ENCODE data around the gene SZRD1. TPM values are rescaled to one million over a fixed set of nuclear protein-coding genes. Genes with fewer than 3 reads are reported as not detected.
A peak's percentile ranks its signal among the peaks of the same experiment; 100 is the strongest.

Gene SZRD1
- total RNA-seq, 2 donors from 2014 or later: 123 to 133 TPM

DNA sequence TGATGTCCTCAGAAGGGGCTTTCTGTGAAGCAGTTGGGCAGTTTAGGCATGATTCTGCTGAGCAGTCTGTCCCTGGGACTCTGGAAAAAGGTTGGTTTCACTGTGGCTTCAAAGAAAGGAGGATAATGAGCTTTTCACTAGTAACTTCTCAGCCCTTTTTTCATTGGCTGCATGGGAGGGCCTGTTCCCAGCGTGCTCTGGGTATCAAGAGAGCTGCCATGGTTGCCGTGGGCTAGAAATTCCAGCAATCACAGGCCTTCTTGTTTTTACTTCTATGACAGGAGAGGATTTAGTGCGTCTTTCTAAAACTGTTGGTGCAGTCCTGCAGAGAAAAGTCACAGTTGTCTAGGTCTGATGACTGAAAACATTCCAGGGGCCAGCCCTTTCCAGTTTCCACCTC is 7.2 kb downstream of the SZRD1 start:
- Mint-ChIP-seq H3K36me3 (ENCODE audit: low read depth) (peaks cover 5% of the 10 kb centered on the region), H3K27me3 (no peaks in the 10 kb centered on the region), H3K4me1 (peaks cover 58% of the 10 kb centered on the region), H3K4me3 (peak overlapping the region; percentile 60), H3K27ac (peak overlapping the region; percentile 54)
- ATAC-seq: no peak
- no peak for DNase-seq
- no peaks in the 10 kb centered on the region for H3K9me3 ChIP-seq (ENCODE audit: control insufficient read depth, low read length, poor library complexity, severe bottlenecking)

DNA sequence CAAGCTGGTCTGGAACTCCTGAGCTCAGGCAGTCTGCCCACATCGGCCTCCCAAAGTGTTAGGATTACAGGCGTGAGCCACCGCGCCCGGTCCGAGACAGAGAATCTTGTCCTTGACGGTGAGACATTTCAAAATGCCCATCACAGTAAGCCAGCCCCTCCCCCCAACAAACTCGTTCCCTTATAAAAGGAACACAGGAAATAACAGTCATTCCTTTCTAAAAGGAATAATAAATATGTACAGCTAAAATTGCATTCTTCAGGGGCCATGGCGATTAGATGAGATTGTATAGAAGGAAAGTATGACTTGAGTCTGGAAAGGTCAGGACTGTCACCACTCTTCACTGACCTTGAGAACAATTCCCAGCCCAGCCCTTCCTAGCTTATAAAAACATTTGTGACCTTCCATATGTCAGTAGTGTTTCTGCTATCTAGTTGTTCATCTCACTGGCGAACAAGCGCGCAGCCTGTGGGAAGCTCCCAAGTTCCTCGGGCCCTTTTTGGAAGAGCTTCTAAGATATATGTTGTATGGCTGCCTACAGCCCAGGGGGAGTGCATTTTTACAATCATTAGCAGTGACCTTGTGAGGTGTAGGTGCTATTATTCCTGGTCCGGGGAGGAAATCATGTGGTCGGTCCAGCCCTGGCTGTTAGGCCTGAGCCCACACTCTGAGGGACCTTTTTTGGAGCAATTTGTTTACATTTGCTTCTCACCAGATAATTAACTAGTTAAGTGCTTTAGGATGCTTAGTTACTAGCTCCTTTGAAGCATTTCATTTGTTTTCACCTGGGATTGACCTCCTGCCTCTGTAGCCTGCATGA is 8.7 kb downstream of the SZRD1 start:
- Mint-ChIP-seq H3K4me3 (peak overlapping the region; percentile 7), H3K27me3 (no peaks in the 10 kb centered on the region), H3K36me3 (ENCODE audit: low read depth) (peaks cover 5% of the 10 kb centered on the region), H3K27ac (peak overlapping the region; percentile 43), H3K4me1 (peaks cover 60% of the 10 kb centered on the region)
- ATAC-seq: no peak
- no peaks in the 10 kb centered on the region for H3K9me3 ChIP-seq (ENCODE audit: control insufficient read depth, low read length, poor library complexity, severe bottlenecking)
- DNase-seq: no peak

- H3K4me3 Mint-ChIP-seq: peak overlapping the region; percentile 53
- DNase-seq: no peak
- no peak for ATAC-seq
- peak overlapping the region; percentile 54 for H3K27ac Mint-ChIP-seq
- no peaks in the 10 kb centered on the region for H3K9me3 ChIP-seq (ENCODE audit: control insufficient read depth, low read length, poor library complexity, severe bottlenecking)
- H3K4me1 Mint-ChIP-seq: peaks cover 53% of the 10 kb centered on the region
- H3K27me3 Mint-ChIP-seq: no peaks in the 10 kb centered on the region
- H3K36me3 Mint-ChIP-seq (ENCODE audit: low read depth): peaks cover 5% of the 10 kb centered on the region
These were observed 9.9 kb downstream of the SZRD1 start for GRCh38 chr1:16376971-16377370.

DNA sequence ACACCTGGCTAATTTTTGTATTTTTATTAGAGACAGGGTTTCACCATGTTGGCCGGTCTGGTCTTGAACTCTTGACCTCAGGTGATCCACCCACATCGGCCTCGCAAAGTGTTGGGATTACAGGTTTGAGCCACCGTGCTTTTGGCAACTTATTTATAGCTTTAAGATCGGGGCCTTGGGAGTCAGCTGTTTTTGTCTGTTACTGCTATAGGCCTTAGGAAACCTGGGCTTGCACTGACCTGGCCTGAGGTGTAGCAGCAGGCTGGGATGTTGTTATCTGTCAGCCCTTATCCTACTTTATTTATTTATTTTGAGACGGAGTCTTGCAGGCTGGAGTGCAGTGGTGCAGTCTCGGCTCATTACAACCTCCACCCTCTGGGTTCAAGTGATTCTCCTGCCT is 11.4 kb downstream of the SZRD1 start:
- Mint-ChIP-seq H3K4me1 (peaks cover 50% of the 10 kb centered on the region), H3K27ac (peak overlapping the region; percentile 77)
- no peak for ATAC-seq

DNA sequence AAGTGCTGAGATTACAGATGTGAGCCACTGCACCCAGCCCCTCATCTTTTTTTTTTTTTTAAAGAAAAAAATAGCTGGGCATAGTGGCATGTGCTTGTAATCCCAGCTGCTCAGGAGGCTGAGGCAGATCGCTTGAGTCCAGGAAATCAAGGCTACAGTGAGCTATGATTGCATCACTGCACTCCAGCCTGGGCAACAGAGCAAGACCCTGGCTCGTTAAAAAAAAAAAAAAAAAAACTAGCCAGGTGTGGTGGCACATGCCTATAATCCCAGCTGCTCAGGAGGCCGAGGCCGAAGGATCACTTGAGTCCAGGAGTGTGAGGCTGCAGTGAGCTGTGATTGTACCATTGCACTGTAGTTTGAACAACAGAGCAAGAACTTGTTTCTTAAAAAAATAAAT is 13.8 kb downstream of the SZRD1 start:
- ATAC-seq (no peak), DNase-seq (no peak)
- Mint-ChIP-seq H3K4me1 (peaks cover 55% of the 10 kb centered on the region), H3K4me3 (no peak overlapping the region), H3K27ac (no peak overlapping the region), H3K36me3 (ENCODE audit: low read depth) (peaks cover 5% of the 10 kb centered on the region), H3K27me3 (no peaks in the 10 kb centered on the region)
- no peaks in the 10 kb centered on the region for H3K9me3 ChIP-seq (ENCODE audit: control insufficient read depth, low read length, poor library complexity, severe bottlenecking)

More for the DNA sequence above, 11.4 kb downstream of the SZRD1 start:
- no peak for DNase-seq
- H3K9me3 ChIP-seq (ENCODE audit: control insufficient read depth, low read length, poor library complexity, severe bottlenecking): no peaks in the 10 kb centered on the region
- no peak overlapping the region for H3K4me3 Mint-ChIP-seq
- H3K36me3 Mint-ChIP-seq (ENCODE audit: low read depth): peaks cover 2% of the 10 kb centered on the region
- H3K27me3 Mint-ChIP-seq: no peaks in the 10 kb centered on the region

GRCh38 chr1:16383888-16384287 is 16.8 kb downstream of the SZRD1 start:
- Mint-ChIP-seq H3K27ac (peak overlapping the region; percentile 93), H3K4me1 (peaks cover 54% of the 10 kb centered on the region), H3K36me3 (ENCODE audit: low read depth) (peaks cover 5% of the 10 kb centered on the region), H3K27me3 (no peaks in the 10 kb centered on the region), H3K4me3 (no peak overlapping the region)
- no peaks in the 10 kb centered on the region for H3K9me3 ChIP-seq (ENCODE audit: control insufficient read depth, low read length, poor library complexity, severe bottlenecking)
- ATAC-seq: no peak
- DNase-seq: no peak

DNA sequence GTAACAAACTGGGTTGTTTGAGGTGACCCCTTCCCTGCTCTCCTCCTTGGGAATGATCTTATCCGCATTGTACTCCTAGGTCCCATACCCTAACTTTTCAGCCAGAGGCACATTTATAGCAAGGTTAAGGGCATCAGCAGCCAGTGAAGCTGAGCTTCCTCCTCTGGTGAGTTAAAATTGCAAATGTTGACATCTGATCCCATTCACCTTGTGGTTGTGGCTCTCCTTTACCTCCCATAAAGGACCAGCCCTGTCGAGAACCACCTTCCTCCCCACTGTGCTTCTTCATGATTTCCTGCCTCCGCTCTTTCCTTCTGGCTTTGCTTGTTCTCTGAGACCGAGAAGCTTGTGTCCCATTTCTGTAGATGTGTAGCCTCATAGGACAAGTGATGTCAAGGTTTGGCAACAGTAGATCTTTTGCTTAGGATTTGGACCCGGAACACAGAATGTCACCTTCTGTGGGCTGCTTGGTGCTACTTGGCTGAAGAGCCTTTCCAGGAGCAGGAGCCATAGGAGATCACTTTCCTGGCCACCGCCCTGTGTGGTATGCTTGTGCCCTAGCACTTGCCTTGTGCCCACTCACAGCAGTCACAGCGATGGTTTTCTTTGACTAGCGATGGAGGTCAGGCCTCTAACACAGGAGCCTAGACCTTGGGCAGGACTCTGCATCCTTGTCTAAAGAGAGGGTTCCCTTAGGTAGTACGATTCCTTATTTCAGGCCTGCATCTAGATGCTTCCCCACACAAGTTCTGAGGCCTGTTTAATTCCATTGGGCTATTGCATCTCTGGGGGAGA is 18.8 kb downstream of the SZRD1 start:
- no peaks in the 10 kb centered on the region for H3K27me3 Mint-ChIP-seq
- ATAC-seq: no peak
- no peak for DNase-seq
- H3K27ac Mint-ChIP-seq: peak overlapping the region; percentile 93
- no peaks in the 10 kb centered on the region for H3K9me3 ChIP-seq (ENCODE audit: control insufficient read depth, low read length, poor library complexity, severe bottlenecking)
- peaks cover 5% of the 10 kb centered on the region for H3K36me3 Mint-ChIP-seq (ENCODE audit: low read depth)
- peak overlapping the region; percentile 91 for H3K4me3 Mint-ChIP-seq
- peaks cover 56% of the 10 kb centered on the region for H3K4me1 Mint-ChIP-seq

DNA sequence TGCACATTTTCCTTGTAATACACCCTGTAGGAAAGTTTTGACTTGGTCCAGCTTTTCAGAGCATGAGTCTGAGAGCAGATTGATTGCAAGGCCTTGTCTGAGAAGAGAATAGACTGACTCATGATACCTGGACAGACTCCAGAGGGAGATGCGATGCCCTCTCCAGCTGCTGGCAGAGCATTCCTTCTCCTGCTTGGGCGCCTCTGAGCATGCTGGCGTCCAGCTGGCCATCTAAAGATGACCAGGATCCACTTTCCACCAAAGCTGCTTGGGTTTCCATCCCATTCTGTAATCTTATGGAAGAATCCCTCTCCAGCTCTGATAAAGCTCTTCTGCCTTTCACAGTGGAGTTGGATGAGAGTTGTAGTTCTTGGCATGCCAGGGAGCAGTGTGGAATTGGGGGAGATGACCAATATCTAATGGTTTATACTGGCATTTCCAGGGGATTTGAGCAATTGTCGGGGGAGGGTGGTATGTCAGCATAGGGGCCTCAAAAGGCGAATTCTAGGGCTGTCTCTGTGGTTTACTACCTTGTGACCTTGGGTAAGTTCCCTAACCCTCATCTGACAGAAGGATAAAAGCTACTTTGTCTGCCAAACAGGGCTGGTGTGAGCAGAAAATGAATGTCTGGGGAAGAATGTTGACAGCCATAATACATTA is 19.5 kb downstream of the SZRD1 start:
- Mint-ChIP-seq H3K27ac (peak overlapping the region; percentile 93), H3K36me3 (ENCODE audit: low read depth) (peaks cover 5% of the 10 kb centered on the region), H3K4me1 (peaks cover 58% of the 10 kb centered on the region), H3K4me3 (peak overlapping the region; percentile 91), H3K27me3 (no peaks in the 10 kb centered on the region)
- no peaks in the 10 kb centered on the region for H3K9me3 ChIP-seq (ENCODE audit: control insufficient read depth, low read length, poor library complexity, severe bottlenecking)
- DNase-seq (no peak), ATAC-seq (peak; percentile 81)

GRCh38 chr1:16387201-16388188 is 20.5 kb downstream of the SZRD1 start:
- H3K36me3 Mint-ChIP-seq (ENCODE audit: low read depth): peaks cover 5% of the 10 kb centered on the region
- ATAC-seq (peak; percentile 52), DNase-seq (no peak)
- H3K9me3 ChIP-seq (ENCODE audit: control insufficient read depth, low read length, poor library complexity, severe bottlenecking): no peaks in the 10 kb centered on the region
- H3K4me3 Mint-ChIP-seq: peak overlapping the region; percentile 91
- peaks cover 65% of the 10 kb centered on the region for H3K4me1 Mint-ChIP-seq
- peak overlapping the region; percentile 93 for H3K27ac Mint-ChIP-seq
- H3K27me3 Mint-ChIP-seq: no peaks in the 10 kb centered on the region

GRCh38 chr1:16391411-16391810 is 24.4 kb downstream of the SZRD1 start:
- DNase-seq: no peak
- Mint-ChIP-seq H3K4me1 (peaks cover 39% of the 10 kb centered on the region), H3K27ac (peak overlapping the region; percentile 79), H3K4me3 (no peak overlapping the region), H3K36me3 (ENCODE audit: low read depth) (no peaks in the 10 kb centered on the region), H3K27me3 (no peaks in the 10 kb centered on the region)
- H3K9me3 ChIP-seq (ENCODE audit: control insufficient read depth, low read length, poor library complexity, severe bottlenecking): no peaks in the 10 kb centered on the region
- ATAC-seq: no peak

- H3K9me3 ChIP-seq (ENCODE audit: control insufficient read depth, low read length, poor library complexity, severe bottlenecking): no peaks in the 10 kb centered on the region
- Mint-ChIP-seq H3K36me3 (ENCODE audit: low read depth) (no peaks in the 10 kb centered on the region), H3K27me3 (no peaks in the 10 kb centered on the region), H3K27ac (peak overlapping the region; percentile 79), H3K4me3 (no peak overlapping the region), H3K4me1 (peaks cover 26% of the 10 kb centered on the region)
- DNase-seq (no peak), ATAC-seq (no peak)
These were observed 25.9 kb downstream of the SZRD1 start for GRCh38 chr1:16392740-16393569.
